Loucy (cell line): Measurements from ENCODE around the gene OR5A1.

Experiments used
- EZH2phosphoT487 ChIP-seq: fragments of 200-600 bp; IDR thresholded peaks from 2 replicates; pipeline ENCODE4 v1.6.1; 2018; ENCODE audit warnings: antibody characterized with exemption, mild to moderate bottlenecking, moderate library complexity, borderline replicate concordance
- TF ChIP-seq, protein P1 (sequence below): fragments of 200-600 bp; sonication (generic); conservative IDR thresholded peaks from 2 replicates; pipeline ENCODE4 v1.5.1; 2014; ENCODE audit warnings: mild to moderate bottlenecking, antibody characterized with exemption, low read length

DNA sequence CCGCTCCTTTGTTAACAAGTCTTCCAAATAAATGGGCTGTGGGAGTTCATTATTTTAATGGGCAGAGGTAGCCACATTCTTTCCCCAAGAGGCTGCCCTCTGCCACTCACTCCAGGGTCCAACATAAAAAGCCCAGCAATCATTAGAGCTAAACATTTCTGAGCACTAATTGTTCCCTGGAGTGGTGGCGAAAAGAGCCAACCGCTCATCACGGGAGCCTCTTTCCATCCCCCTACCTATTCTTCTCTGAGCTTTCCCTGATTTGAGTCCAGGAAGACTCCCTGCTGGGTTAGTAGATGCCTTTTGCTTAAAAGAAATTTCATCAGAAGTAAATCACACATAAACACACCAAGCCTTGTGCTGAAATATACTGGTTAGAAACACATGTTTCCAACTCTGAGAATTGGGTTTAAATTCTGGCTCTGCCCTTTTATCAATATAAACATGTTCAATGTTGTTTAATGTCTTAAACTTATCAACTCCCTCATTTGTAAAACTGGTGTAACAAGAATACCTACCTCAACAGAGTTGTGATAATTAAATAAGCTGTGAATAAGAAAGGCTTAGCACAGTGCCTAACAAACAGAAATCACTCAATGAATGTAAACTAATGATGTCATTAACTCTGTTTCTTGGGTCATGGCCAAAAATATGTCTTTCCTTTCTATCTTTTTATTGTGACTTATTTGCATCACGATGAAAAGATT, 9.8 kb upstream of the OR5A1 start, which contains the start of gene OR5A2:
- TF ChIP-seq, protein P1, sequence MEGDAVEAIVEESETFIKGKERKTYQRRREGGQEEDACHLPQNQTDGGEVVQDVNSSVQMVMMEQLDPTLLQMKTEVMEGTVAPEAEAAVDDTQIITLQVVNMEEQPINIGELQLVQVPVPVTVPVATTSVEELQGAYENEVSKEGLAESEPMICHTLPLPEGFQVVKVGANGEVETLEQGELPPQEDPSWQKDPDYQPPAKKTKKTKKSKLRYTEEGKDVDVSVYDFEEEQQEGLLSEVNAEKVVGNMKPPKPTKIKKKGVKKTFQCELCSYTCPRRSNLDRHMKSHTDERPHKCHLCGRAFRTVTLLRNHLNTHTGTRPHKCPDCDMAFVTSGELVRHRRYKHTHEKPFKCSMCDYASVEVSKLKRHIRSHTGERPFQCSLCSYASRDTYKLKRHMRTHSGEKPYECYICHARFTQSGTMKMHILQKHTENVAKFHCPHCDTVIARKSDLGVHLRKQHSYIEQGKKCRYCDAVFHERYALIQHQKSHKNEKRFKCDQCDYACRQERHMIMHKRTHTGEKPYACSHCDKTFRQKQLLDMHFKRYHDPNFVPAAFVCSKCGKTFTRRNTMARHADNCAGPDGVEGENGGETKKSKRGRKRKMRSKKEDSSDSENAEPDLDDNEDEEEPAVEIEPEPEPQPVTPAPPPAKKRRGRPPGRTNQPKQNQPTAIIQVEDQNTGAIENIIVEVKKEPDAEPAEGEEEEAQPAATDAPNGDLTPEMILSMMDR, result no peak
- no peak for TF ChIP-seq EZH2phosphoT487
